ENCODE results near the gene AMBRA1. TPM values are rescaled to one million over a fixed set of nuclear protein-coding genes. Genes with fewer than 3 reads are reported as not detected.

Gene AMBRA1
- total and polyA plus RNA-seq, 2 donors from 2014 or later: 8.0 to 32.6 TPM

- Histone ChIP-seq H3K9me3 (ENCODE audit: control insufficient read depth in 2 of 3, insufficient read depth in 1 of 3, low read length in 3 of 3) (no peaks in the 10 kb centered on the region), H3K4me1 (ENCODE audit: control insufficient read depth in 2 of 3, insufficient read depth in 2 of 3, low read depth in 1 of 3, low read length in 3 of 3) (no peaks in the 10 kb centered on the region), H3K9ac (ENCODE audit: low read length in 3 of 3) (no peak overlapping the region), H3K27me3 (ENCODE audit: control insufficient read depth, insufficient read depth, low read length) (no peaks in the 10 kb centered on the region), H3K27ac (ENCODE audit: low read depth in 2 of 2, low read length in 2 of 2) (no peak overlapping the region), H3K4me3 (ENCODE audit: low read length in 3 of 3) (no peak overlapping the region), H3K36me3 (ENCODE audit: control insufficient read depth in 2 of 3, insufficient read depth in 3 of 3, low read length in 3 of 3) (peaks cover 5 to 24% (median 8%) of the 10 kb centered on the region in 3 donors)
- intact Hi-C loops (cut with DNase I): no loop called here
- no peak for TF ChIP-seq CTCF (IDR thresholded peaks at IDR 0.05; ENCODE audit: borderline replicate concordance, extremely low read depth, insufficient read depth)
- DNase-seq (no peak), FAIRE-seq (no peak)
These were observed 156.6 kb downstream of the AMBRA1 start for GRCh38 chr11:46437122-46437689.

- H3K9me3 ChIP-seq (ENCODE audit: control insufficient read depth in 2 of 3, insufficient read depth in 1 of 3, low read length in 3 of 3): no peaks in the 10 kb centered on the region
- H3K9ac ChIP-seq (ENCODE audit: low read length in 3 of 3): no peak overlapping the region
- no peak overlapping the region for H3K27ac ChIP-seq (ENCODE audit: low read depth in 2 of 2, low read length in 2 of 2)
- peaks cover 5 to 31% (median 8%) of the 10 kb centered on the region in 3 donors for H3K36me3 ChIP-seq (ENCODE audit: control insufficient read depth in 2 of 3, insufficient read depth in 3 of 3, low read length in 3 of 3)
- H3K4me3 ChIP-seq (ENCODE audit: low read length in 3 of 3): no peak overlapping the region
- H3K4me1 ChIP-seq (ENCODE audit: control insufficient read depth in 2 of 3, insufficient read depth in 2 of 3, low read depth in 1 of 3, low read length in 3 of 3): no peaks in the 10 kb centered on the region
- DNase-seq (no peak), FAIRE-seq (no peak)
- no peak for TF ChIP-seq CTCF (IDR thresholded peaks at IDR 0.05; ENCODE audit: borderline replicate concordance, extremely low read depth, insufficient read depth)
- intact Hi-C loops (cut with DNase I): no loop called here
- H3K27me3 ChIP-seq (ENCODE audit: control insufficient read depth, insufficient read depth, low read length): no peaks in the 10 kb centered on the region
These were observed 157.7 kb downstream of the AMBRA1 start for GRCh38 chr11:46436113-46436512.

GRCh38 chr11:46435679-46436078 is 158.1 kb downstream of the AMBRA1 start:
- Histone ChIP-seq H3K36me3 (ENCODE audit: control insufficient read depth in 2 of 3, insufficient read depth in 3 of 3, low read length in 3 of 3) (peaks cover 8 to 34% (median 10%) of the 10 kb centered on the region in 3 donors), H3K4me1 (ENCODE audit: control insufficient read depth in 2 of 3, insufficient read depth in 2 of 3, low read depth in 1 of 3, low read length in 3 of 3) (no peaks in the 10 kb centered on the region), H3K27me3 (ENCODE audit: control insufficient read depth, insufficient read depth, low read length) (no peaks in the 10 kb centered on the region), H3K9me3 (ENCODE audit: control insufficient read depth in 2 of 3, insufficient read depth in 1 of 3, low read length in 3 of 3) (no peaks in the 10 kb centered on the region), H3K4me3 (ENCODE audit: low read length in 3 of 3) (no peak overlapping the region), H3K27ac (ENCODE audit: low read depth in 2 of 2, low read length in 2 of 2) (no peak overlapping the region), H3K9ac (ENCODE audit: low read length in 3 of 3) (no peak overlapping the region)
- FAIRE-seq (no peak), DNase-seq (no peak)
- intact Hi-C loops (cut with DNase I): no loop called here
- no peak for TF ChIP-seq CTCF (IDR thresholded peaks at IDR 0.05; ENCODE audit: borderline replicate concordance, extremely low read depth, insufficient read depth)

GRCh38 chr11:46431211-46431610 is 162.6 kb downstream of the AMBRA1 start:
- Histone ChIP-seq H3K4me1 (ENCODE audit: control insufficient read depth in 2 of 3, insufficient read depth in 2 of 3, low read depth in 1 of 3, low read length in 3 of 3) (no peaks in the 10 kb centered on the region), H3K36me3 (ENCODE audit: control insufficient read depth in 2 of 3, insufficient read depth in 3 of 3, low read length in 3 of 3) (peaks cover 11 to 31% (median 15%) of the 10 kb centered on the region in 3 donors), H3K9ac (ENCODE audit: low read length in 3 of 3) (no peak overlapping the region), H3K4me3 (ENCODE audit: low read length in 3 of 3) (no peak overlapping the region), H3K9me3 (ENCODE audit: control insufficient read depth in 2 of 3, insufficient read depth in 1 of 3, low read length in 3 of 3) (no peaks in the 10 kb centered on the region), H3K27ac (ENCODE audit: low read depth in 2 of 2, low read length in 2 of 2) (no peak overlapping the region), H3K27me3 (ENCODE audit: control insufficient read depth, insufficient read depth, low read length) (no peaks in the 10 kb centered on the region)
- no peak for TF ChIP-seq CTCF (IDR thresholded peaks at IDR 0.05; ENCODE audit: borderline replicate concordance, extremely low read depth, insufficient read depth)
- FAIRE-seq: no peak
- intact Hi-C loops (cut with DNase I): no loop called here
- DNase-seq: no peak
